Activated T-helper 1 cell treated with anti-CD3 and anti-CD28 coated beads, Interleukin-2, amount 50 U/mL, for 16 hours (primary cell): Measurements from ENCODE around the gene LMBR1.

Source experiments
- DNase-seq, 2 donors: peaks; one replicate each; pipeline ENCODE4 v3.0.0-alpha.2; 2020; ENCODE audit warnings: low read depth in 1 of 2, low spot score in 1 of 2

LMBR1 gene

DNA sequence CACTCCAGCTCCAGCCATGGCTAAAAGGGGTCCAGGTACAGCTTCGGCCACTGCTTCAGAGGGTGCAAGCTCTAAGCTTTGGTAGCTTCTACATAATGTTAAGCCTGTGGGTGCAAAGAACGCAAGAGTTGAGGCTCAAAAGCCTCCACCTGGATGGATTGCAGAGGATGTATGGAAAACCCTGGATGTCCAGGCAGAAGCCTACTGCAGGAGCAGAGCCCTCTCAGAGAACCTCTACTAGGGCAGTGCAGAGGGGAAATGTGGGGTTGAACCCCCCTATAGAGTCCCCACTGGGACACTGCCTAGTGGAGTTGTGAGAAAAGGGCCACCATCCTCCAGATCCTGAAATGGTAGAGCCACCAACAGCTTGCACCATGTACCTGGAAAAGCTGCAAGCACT, 263.1 kb downstream of the LMBR1 start:
- no peak for DNase-seq

DNA sequence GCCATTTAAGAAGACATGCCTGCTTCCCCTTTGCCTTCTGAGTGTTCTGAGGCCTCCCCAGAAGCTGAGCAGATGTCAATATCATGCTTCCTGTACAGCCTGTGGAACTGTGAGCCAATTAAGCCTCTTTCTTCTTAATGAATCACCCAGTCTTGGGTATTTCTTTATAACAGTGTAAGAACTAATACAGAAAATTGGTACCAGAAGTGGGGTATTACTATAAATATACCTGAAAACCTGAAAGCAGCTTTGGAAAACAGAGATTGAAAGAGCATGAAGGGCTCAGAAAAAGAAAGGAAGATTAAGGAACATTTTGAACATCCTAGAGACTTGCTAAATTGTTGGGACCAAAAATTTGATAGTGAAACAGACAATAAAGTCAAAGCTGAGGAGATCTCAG, 264.4 kb downstream of the LMBR1 start:
- DNase-seq, result no peak
